IPS-15b (cell line): Measurements from ENCODE around the gene PLTP.
"Not testable (repeated sequence)": the region's sequence is repeated elsewhere in the genome, so short reads cannot be mapped to it uniquely, and the experiment has no call there.

Source experiments
- H3K27me3 ChIP-seq: one replicate; pipeline ENCODE4 v1.6.1; 2013; ENCODE audit warnings: low read length; ENCODE audit not compliant: control insufficient read depth, insufficient read depth
- H3K36me3 ChIP-seq: one replicate; pipeline ENCODE4 v1.6.1; 2013; ENCODE audit warnings: low read length; ENCODE audit not compliant: control insufficient read depth, insufficient read depth
- H3K4me1 ChIP-seq: one replicate; pipeline ENCODE4 v1.6.1; 2013; ENCODE audit warnings: mild to moderate bottlenecking, low read length; ENCODE audit not compliant: control insufficient read depth, insufficient read depth
- H3K4me3 ChIP-seq: one replicate; pipeline ENCODE4 v1.5.1; 2013; ENCODE audit warnings: low read depth, low read length
- H3K9ac ChIP-seq: one replicate; pipeline ENCODE4 v1.6.1; 2013; ENCODE audit warnings: low read depth, mild to moderate bottlenecking, low read length
- H3K9me3 ChIP-seq: one replicate; pipeline ENCODE4 v1.6.1; 2013; ENCODE audit warnings: mild to moderate bottlenecking, low read length; ENCODE audit not compliant: control insufficient read depth, insufficient read depth

PLTP gene

DNA sequence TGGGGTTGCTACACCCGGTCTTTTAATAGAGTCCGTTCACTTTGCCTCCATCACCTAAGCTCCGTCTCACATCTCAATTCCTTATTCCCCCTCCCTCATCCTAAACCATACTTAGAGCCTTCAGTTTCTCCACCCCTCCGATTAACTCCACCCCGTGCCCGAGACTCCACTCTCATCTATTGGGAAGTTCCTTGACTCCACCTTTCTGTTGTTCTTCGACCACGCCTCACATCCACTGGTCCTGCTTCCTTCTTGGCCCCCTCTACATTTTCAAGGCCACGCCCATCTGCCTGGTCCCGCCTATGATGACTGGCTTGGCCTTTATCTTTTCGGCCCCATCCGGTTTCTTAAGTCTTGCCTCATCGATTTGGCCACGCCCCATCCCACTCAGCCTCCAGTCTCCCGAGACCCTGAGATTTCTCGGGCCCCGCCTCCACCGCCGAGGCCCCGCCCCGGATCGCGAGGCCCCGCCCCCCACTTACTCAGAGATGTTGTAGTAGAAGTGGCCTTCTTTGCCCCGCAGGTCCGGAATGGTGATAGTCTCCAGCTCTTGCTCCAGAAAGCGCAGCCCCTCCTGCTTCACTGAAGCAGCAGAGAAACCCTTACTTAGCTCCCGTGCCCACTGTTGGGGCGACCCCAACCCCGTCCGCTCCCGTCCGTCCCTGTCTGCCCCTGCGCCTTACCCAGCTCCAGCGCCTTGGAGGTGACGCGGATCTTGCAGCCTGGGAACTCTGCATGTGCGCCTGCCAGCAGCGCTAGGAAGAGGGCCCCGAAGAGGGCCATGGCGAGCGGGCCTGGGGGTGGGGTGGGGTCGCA, 1.1 kb downstream of the PLTP start:
- peaks cover 12% of the 10 kb centered on the region for H3K36me3 ChIP-seq
- peak overlapping the region; percentile 85 for H3K4me3 ChIP-seq
- H3K9ac ChIP-seq: peak overlapping the region; percentile 79
- peaks cover 3% of the 10 kb centered on the region for H3K27me3 ChIP-seq
- H3K9me3 ChIP-seq: no peaks in the 10 kb centered on the region
- H3K4me1 ChIP-seq: peaks cover 3% of the 10 kb centered on the region

DNA sequence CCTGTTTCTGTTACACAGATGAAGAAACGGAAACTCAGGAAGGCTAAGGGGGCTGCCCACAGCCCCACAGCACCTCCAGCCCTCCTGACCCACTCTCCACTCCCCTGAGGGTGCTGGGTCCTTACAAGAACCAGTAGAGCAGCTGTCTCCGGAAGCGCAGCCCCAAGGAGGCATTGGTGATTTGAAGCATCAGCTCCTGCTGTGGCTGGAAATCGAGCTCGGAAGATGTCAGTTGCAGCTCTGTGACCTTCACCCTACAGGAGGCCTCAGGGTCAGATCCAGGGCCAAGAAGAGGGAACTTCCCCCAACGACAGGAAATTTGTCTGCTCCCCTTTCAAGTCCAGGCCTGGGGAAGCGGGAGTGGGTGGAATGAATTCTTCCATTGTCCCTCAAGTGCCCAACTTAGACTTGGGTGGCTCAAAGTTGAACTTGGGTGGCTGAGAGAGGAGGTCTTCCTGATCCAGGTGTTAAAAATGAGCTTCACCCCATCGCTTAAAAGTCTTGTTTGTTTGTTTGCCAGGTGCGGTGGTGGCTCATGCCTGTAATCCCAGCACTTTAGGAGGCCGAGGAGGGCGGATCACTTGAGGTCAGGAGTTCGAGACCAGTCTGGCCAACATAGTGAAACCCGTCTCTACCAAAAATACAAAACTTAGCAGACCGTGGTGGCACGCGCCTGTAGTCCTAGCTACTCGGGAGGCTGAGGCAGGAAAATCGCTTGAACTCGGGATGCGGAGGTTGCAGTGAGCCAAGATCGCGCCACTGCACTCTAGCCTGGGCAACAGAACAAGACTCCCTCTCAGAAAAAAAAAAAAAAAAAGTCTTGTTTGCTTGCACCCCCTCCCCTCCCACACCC, 1.9 kb downstream of the PLTP start:
- Histone ChIP-seq H3K4me1 (peaks cover 3% of the 10 kb centered on the region), H3K4me3 (peak overlapping the region; percentile 18), H3K9me3 (no peaks in the 10 kb centered on the region), H3K36me3 (peaks cover 15% of the 10 kb centered on the region), H3K9ac (no peak overlapping the region), H3K27me3 (peaks cover 3% of the 10 kb centered on the region)

- Histone ChIP-seq H3K36me3 (peaks cover 22% of the 10 kb centered on the region), H3K9ac (no peak overlapping the region), H3K27me3 (peaks cover 3% of the 10 kb centered on the region), H3K4me1 (peaks cover 3% of the 10 kb centered on the region), H3K4me3 (no peak overlapping the region), H3K9me3 (no peaks in the 10 kb centered on the region)
Observed at GRCh38 chr20:45909336-45909808, 2.6 kb downstream of the PLTP start.

DNA sequence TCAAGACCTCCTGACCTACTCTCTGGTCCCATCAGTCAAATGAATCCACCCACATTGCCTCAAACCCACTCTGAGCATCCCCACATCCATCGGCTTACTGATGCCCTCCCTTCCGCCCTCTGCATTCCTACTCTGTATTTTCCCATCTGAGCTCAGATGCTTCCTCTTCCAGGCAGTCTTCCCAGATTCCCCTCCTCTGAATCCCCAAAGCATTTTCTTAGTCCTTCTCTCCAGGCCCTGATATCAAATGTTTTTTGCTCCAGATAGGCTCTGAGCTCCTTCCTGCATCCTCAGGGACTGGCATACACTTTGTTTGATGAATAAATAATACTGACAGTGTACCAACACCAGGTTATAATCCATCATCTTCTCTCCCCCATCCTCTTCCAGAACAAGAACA, 3.9 kb downstream of the PLTP start:
- Histone ChIP-seq H3K27me3 (peaks cover 3% of the 10 kb centered on the region), H3K9me3 (no peaks in the 10 kb centered on the region), H3K4me1 (peaks cover 3% of the 10 kb centered on the region), H3K36me3 (peaks cover 26% of the 10 kb centered on the region), H3K4me3 (no peak overlapping the region), H3K9ac (no peak overlapping the region)

DNA sequence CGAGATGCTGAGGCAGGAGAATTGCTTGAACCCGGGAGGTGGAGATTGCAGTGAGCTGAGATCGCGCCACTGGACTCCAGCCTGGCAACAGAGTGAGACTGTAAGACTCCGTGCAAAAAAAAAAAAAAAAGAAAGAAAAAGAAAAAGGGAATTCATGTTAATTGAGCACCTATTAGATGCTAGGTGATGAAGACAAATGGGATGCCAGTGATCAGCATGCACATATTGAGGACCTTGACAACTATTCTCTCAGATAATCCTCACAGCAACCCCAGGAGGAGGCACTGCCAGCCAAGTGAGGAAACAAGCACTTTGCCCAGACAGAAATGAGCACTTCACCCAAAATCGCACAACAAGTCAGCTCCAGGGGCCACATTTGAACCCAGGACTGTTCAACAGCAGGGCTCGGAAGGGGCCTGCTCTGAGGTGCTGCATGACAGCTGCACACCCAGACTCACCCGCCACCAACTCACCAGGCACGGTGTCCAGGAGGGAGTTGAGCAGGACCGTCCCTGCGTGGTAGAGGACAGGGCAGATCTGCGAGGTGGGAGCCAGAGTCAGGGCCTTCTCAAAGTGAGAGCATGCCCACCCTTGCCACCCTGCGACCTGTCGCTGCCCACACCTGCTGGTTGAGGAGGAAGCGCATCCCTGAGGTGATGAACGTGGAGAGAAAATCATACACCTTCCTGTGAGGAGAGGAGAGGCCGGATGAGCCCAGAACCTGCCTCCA, 4.6 kb downstream of the PLTP start:
- Histone ChIP-seq H3K4me1 (peaks cover 1% of the 10 kb centered on the region), H3K4me3 (no peak overlapping the region), H3K9ac (no peak overlapping the region), H3K27me3 (peaks cover 2% of the 10 kb centered on the region), H3K36me3 (peaks cover 27% of the 10 kb centered on the region), H3K9me3 (no peaks in the 10 kb centered on the region)

GRCh38 chr20:45905505-45906079, 6.4 kb downstream of the PLTP start:
- Histone ChIP-seq H3K9me3 (no peaks in the 10 kb centered on the region), H3K4me3 (no peak overlapping the region), H3K9ac (no peak overlapping the region), H3K4me1 (no peaks in the 10 kb centered on the region), H3K36me3 (peaks cover 33% of the 10 kb centered on the region), H3K27me3 (no peaks in the 10 kb centered on the region)

GRCh38 chr20:45904583-45905504, 7.1 kb downstream of the PLTP start:
- no peaks in the 10 kb centered on the region for H3K4me1 ChIP-seq
- H3K36me3 ChIP-seq: peaks cover 33% of the 10 kb centered on the region
- H3K4me3 ChIP-seq: no peak overlapping the region
- H3K9me3 ChIP-seq: no peaks in the 10 kb centered on the region
- H3K9ac ChIP-seq: no peak overlapping the region
- no peaks in the 10 kb centered on the region for H3K27me3 ChIP-seq

DNA sequence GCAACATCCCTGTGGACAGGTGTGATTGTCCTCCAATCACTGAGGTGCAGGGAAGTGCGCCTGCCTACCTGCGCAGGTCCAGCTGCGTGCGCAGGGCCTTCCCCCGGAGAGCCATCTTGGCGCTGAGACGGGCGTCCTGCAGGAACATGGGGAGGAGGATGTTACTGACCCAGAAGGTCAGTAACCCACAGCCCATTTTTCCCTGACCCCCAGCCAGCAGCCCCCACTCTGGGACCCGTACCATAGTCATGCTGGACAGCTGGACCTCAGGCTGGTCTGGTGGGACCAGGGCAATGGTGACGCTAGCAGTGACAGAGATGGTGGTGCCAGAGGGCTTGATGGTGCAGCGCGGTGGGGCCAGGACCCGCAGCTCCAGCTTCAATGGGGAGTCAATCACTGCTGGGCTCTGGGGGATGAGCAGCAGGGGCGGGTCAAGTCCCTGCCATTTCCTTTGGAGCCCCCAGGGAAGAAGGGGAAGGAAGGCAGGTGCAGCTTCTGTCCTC, 9.7 kb downstream of the PLTP start:
- Histone ChIP-seq H3K27me3 (no peaks in the 10 kb centered on the region), H3K9me3 (no peaks in the 10 kb centered on the region), H3K9ac (no peak overlapping the region), H3K4me3 (no peak overlapping the region), H3K4me1 (no peaks in the 10 kb centered on the region), H3K36me3 (peaks cover 39% of the 10 kb centered on the region)

DNA sequence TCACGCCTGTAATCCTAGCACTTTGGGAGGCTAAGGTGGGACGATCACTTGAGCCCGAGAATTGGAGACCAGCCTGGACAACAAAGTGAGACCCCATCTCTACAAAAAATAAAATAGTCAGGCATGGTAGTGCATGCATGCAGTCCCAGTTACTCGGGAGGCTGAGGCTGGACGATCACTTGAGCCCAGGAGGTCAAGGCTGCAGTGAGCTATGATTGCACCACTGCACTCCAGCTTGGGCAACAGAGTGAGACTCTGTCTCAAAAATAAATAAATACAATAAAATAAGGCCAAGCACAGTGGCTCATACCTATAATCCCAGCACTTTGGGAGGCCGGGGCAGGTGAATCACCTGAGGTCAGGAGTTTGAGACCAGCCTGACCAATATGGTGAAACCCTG, 10.6 kb downstream of the PLTP start:
- H3K4me3 ChIP-seq, H3K27me3 ChIP-seq, H3K4me1 ChIP-seq, H3K9me3 ChIP-seq, H3K9ac ChIP-seq: not testable (repeated sequence)
- peaks cover 37% of the 10 kb centered on the region for H3K36me3 ChIP-seq

- Histone ChIP-seq H3K36me3 (peaks cover 37% of the 10 kb centered on the region), H3K9ac (no peak overlapping the region), H3K4me1 (no peaks in the 10 kb centered on the region), H3K27me3 (no peaks in the 10 kb centered on the region), H3K4me3 (no peak overlapping the region), H3K9me3 (no peaks in the 10 kb centered on the region)
Observed at GRCh38 chr20:45899046-45899835, 12.7 kb downstream of the PLTP start.
